Activated naive CD4-positive, alpha-beta T cell treated with anti-CD3 and anti-CD28 coated beads, Interleukin-2, amount 10 ng/mL, durations not matched to agents 7 days and 5 days (primary cell): Measurements from ENCODE around the gene PFKL.

Experiments
- CTCF ChIA-PET: fragments of 350-600 bp; sonication (Branson Sonifier 250); formaldehyde crosslinking; loops from one replicate; lab custom pipeline; 2021; ENCODE audit warnings: antibody characterized with exemption; lab: Charles Lee
- DNase-seq: peaks from one replicate; pipeline ENCODE4 v3.0.0-alpha.2; 2020
- H3K27ac Mint-ChIP-seq: one replicate; pipeline ENCODE4 v1.8.0; 2021; ENCODE audit warnings: mild to moderate bottlenecking, moderate library complexity, mixed read lengths
- H3K27me3 Mint-ChIP-seq: one replicate; pipeline ENCODE4 v1.8.0; 2021; ENCODE audit warnings: mild to moderate bottlenecking, mixed read lengths
- H3K36me3 Mint-ChIP-seq: one replicate; pipeline ENCODE4 v1.8.0; 2021; ENCODE audit warnings: mixed read lengths
- H3K4me1 Mint-ChIP-seq: one replicate; pipeline ENCODE4 v1.8.0; 2021; ENCODE audit warnings: mixed read lengths
- H3K4me3 Mint-ChIP-seq: one replicate; pipeline ENCODE4 v1.8.0; 2021; ENCODE audit warnings: mild to moderate bottlenecking, moderate library complexity, mixed read lengths
- H3K9me3 Mint-ChIP-seq: one replicate; pipeline ENCODE4 v1.8.0; 2021; ENCODE audit warnings: mixed read lengths

Gene PFKL

GRCh38 chr21:44286086-44286715 is 13.7 kb upstream of the PFKL start:
- Mint-ChIP-seq H3K4me1 (no peaks in the 10 kb centered on the region), H3K27me3 (peaks cover 78% of the 10 kb centered on the region), H3K4me3 (no peak overlapping the region), H3K27ac (no peak overlapping the region), H3K9me3 (no peaks in the 10 kb centered on the region), H3K36me3 (no peaks in the 10 kb centered on the region)
- DNase-seq = no peak
- CTCF ChIA-PET = interaction anchor here (1.2 kb wide), 1 partner anchor 10 kb away, joined by 3 read pairs; no protein-coding TSS in a partner anchor

GRCh38 chr21:44286716-44287632 is 12.9 kb upstream of the PFKL start:
- Mint-ChIP-seq H3K4me1 (no peaks in the 10 kb centered on the region), H3K4me3 (no peak overlapping the region), H3K9me3 (no peaks in the 10 kb centered on the region), H3K27ac (no peak overlapping the region), H3K27me3 (peaks cover 82% of the 10 kb centered on the region), H3K36me3 (no peaks in the 10 kb centered on the region)
- DNase-seq = no peak
- CTCF ChIA-PET = interaction anchor here (0.6 to 1.2 kb wide), 3 partner anchors 10 to 11 kb away, joined by 3 read pairs; no protein-coding TSS in a partner anchor

GRCh38 chr21:44288251-44289110 is 11.4 kb upstream of the PFKL start:
- no peaks in the 10 kb centered on the region for H3K36me3 Mint-ChIP-seq
- no peak overlapping the region for H3K27ac Mint-ChIP-seq
- H3K9me3 Mint-ChIP-seq = no peaks in the 10 kb centered on the region
- CTCF ChIA-PET = no interaction called here
- H3K4me1 Mint-ChIP-seq = peaks cover 2% of the 10 kb centered on the region
- H3K27me3 Mint-ChIP-seq = peaks cover 74% of the 10 kb centered on the region
- no peak for DNase-seq
- H3K4me3 Mint-ChIP-seq = no peak overlapping the region

GRCh38 chr21:44289381-44290010 is 10.4 kb upstream of the PFKL start:
- H3K4me3 Mint-ChIP-seq = no peak overlapping the region
- H3K36me3 Mint-ChIP-seq = no peaks in the 10 kb centered on the region
- no peaks in the 10 kb centered on the region for H3K9me3 Mint-ChIP-seq
- no peak overlapping the region for H3K27ac Mint-ChIP-seq
- H3K4me1 Mint-ChIP-seq = peaks cover 4% of the 10 kb centered on the region
- peaks cover 64% of the 10 kb centered on the region for H3K27me3 Mint-ChIP-seq
- no peak for DNase-seq
- CTCF ChIA-PET = no interaction called here

- Mint-ChIP-seq H3K36me3 (no peaks in the 10 kb centered on the region), H3K27ac (peak overlapping the region; percentile 45), H3K4me3 (no peak overlapping the region), H3K9me3 (no peaks in the 10 kb centered on the region), H3K27me3 (peaks cover 57% of the 10 kb centered on the region), H3K4me1 (peaks cover 9% of the 10 kb centered on the region)
- CTCF ChIA-PET = no interaction called here
- DNase-seq = no peak
Observed at GRCh38 chr21:44290327-44291077, 9.4 kb upstream of the PFKL start.

GRCh38 chr21:44291078-44291935 is 8.5 kb upstream of the PFKL start:
- Mint-ChIP-seq H3K4me3 (no peak overlapping the region), H3K9me3 (no peaks in the 10 kb centered on the region), H3K27me3 (peaks cover 51% of the 10 kb centered on the region), H3K27ac (peak overlapping the region; percentile 49), H3K4me1 (peaks cover 9% of the 10 kb centered on the region), H3K36me3 (no peaks in the 10 kb centered on the region)
- no peak for DNase-seq
- CTCF ChIA-PET = no interaction called here

- CTCF ChIA-PET = no interaction called here
- Mint-ChIP-seq H3K4me3 (no peak overlapping the region), H3K27me3 (peaks cover 44% of the 10 kb centered on the region), H3K36me3 (no peaks in the 10 kb centered on the region), H3K27ac (peak overlapping the region; percentile 49), H3K9me3 (no peaks in the 10 kb centered on the region), H3K4me1 (peaks cover 9% of the 10 kb centered on the region)
- no peak for DNase-seq
Observed at GRCh38 chr21:44291936-44292811, 7.7 kb upstream of the PFKL start.

- H3K9me3 Mint-ChIP-seq = no peaks in the 10 kb centered on the region
- DNase-seq = no peak
- H3K4me1 Mint-ChIP-seq = peaks cover 15% of the 10 kb centered on the region
- H3K4me3 Mint-ChIP-seq = no peak overlapping the region
- CTCF ChIA-PET = no interaction called here
- H3K27me3 Mint-ChIP-seq = peaks cover 41% of the 10 kb centered on the region
- no peak overlapping the region for H3K27ac Mint-ChIP-seq
- no peaks in the 10 kb centered on the region for H3K36me3 Mint-ChIP-seq
Observed at GRCh38 chr21:44292812-44293195, 7.0 kb upstream of the PFKL start.

GRCh38 chr21:44293551-44294231 is 6.2 kb upstream of the PFKL start:
- H3K9me3 Mint-ChIP-seq = no peaks in the 10 kb centered on the region
- no peak overlapping the region for H3K27ac Mint-ChIP-seq
- CTCF ChIA-PET = no interaction called here
- H3K4me1 Mint-ChIP-seq = peaks cover 24% of the 10 kb centered on the region
- DNase-seq = peak; percentile 36
- H3K27me3 Mint-ChIP-seq = peaks cover 32% of the 10 kb centered on the region
- no peak overlapping the region for H3K4me3 Mint-ChIP-seq
- no peaks in the 10 kb centered on the region for H3K36me3 Mint-ChIP-seq

- Mint-ChIP-seq H3K27ac (no peak overlapping the region), H3K9me3 (no peaks in the 10 kb centered on the region), H3K36me3 (no peaks in the 10 kb centered on the region), H3K4me3 (no peak overlapping the region), H3K27me3 (peaks cover 25% of the 10 kb centered on the region), H3K4me1 (peaks cover 30% of the 10 kb centered on the region)
- CTCF ChIA-PET = interaction anchor here (0.9 kb wide), 1 partner anchor 9 kb away, joined by 3 read pairs; no protein-coding TSS in a partner anchor
- no peak for DNase-seq
Observed at GRCh38 chr21:44294391-44295162, 5.3 kb upstream of the PFKL start.

GRCh38 chr21:44295163-44295573 is 4.7 kb upstream of the PFKL start:
- Mint-ChIP-seq H3K27ac (peak overlapping the region; percentile 64), H3K4me3 (no peak overlapping the region), H3K9me3 (no peaks in the 10 kb centered on the region), H3K4me1 (peaks cover 30% of the 10 kb centered on the region), H3K36me3 (no peaks in the 10 kb centered on the region), H3K27me3 (peaks cover 20% of the 10 kb centered on the region)
- CTCF ChIA-PET = interaction anchor here (0.9 kb wide), 1 partner anchor 9 kb away, joined by 3 read pairs; no protein-coding TSS in a partner anchor
- DNase-seq = no peak
